ENCODE results near the gene NKX1-1.

The NKX1-1 gene

GRCh38 chr4:1383728-1384591 lies 22.3 kb downstream of the NKX1-1 start:
- no peak for TF ChIP-seq EZH2 (IDR thresholded peaks at IDR 0.05; ENCODE audit: borderline replicate concordance, low read depth, low read length, severe bottlenecking)
- TF ChIP-seq, protein P1, sequence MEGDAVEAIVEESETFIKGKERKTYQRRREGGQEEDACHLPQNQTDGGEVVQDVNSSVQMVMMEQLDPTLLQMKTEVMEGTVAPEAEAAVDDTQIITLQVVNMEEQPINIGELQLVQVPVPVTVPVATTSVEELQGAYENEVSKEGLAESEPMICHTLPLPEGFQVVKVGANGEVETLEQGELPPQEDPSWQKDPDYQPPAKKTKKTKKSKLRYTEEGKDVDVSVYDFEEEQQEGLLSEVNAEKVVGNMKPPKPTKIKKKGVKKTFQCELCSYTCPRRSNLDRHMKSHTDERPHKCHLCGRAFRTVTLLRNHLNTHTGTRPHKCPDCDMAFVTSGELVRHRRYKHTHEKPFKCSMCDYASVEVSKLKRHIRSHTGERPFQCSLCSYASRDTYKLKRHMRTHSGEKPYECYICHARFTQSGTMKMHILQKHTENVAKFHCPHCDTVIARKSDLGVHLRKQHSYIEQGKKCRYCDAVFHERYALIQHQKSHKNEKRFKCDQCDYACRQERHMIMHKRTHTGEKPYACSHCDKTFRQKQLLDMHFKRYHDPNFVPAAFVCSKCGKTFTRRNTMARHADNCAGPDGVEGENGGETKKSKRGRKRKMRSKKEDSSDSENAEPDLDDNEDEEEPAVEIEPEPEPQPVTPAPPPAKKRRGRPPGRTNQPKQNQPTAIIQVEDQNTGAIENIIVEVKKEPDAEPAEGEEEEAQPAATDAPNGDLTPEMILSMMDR (IDR thresholded peaks at IDR 0.05; ENCODE audit: borderline replicate concordance, extremely low read depth, low read length, poor library complexity, severe bottlenecking) = no peak
- Histone ChIP-seq H3K9ac (ENCODE audit: low read depth, low read length) (no peak overlapping the region), H3K36me3 (ENCODE audit: insufficient read depth, low read length) (peaks cover 15% of the 10 kb centered on the region; the same call in 1 of the 2 replicates), H4K20me1 (ENCODE audit: insufficient read depth, low read length) (no peaks in the 10 kb centered on the region), H3K79me2 (ENCODE audit: insufficient read depth, low read length) (no peaks in the 10 kb centered on the region), H3K4me2 (ENCODE audit: insufficient read depth, low read length) (no peak overlapping the region), H3K9me3 (ENCODE audit: insufficient read depth, low read length, severe bottlenecking) (peaks cover 5% of the 10 kb centered on the region), H3K27ac (ENCODE audit: low read length) (no peak overlapping the region), H3K4me1 (ENCODE audit: insufficient read depth, low read length) (no peaks in the 10 kb centered on the region), H3K4me3 (ENCODE audit: low read depth in 1 of 2, low read length in 2 of 2) (no peak overlapping the region), H3K27me3 (ENCODE audit: insufficient read depth, low read length, poor library complexity) (no peaks in the 10 kb centered on the region), H2AFZ (ENCODE audit: low read depth, low read length) (no peak overlapping the region)
- ATAC-seq (ENCODE audit: insufficient read depth, low read depth) = no peak
- DNase-seq = no peak

GRCh38 chr4:1382776-1383727 lies 23.2 kb downstream of the NKX1-1 start:
- Histone ChIP-seq H3K79me2 (ENCODE audit: insufficient read depth, low read length) (no peaks in the 10 kb centered on the region), H4K20me1 (ENCODE audit: insufficient read depth, low read length) (no peaks in the 10 kb centered on the region), H3K4me2 (ENCODE audit: insufficient read depth, low read length) (no peak overlapping the region), H2AFZ (ENCODE audit: low read depth, low read length) (no peak overlapping the region), H3K27me3 (ENCODE audit: insufficient read depth, low read length, poor library complexity) (no peaks in the 10 kb centered on the region), H3K9ac (ENCODE audit: low read depth, low read length) (no peak overlapping the region), H3K36me3 (ENCODE audit: insufficient read depth, low read length) (peaks cover 15% of the 10 kb centered on the region; the same call in 1 of the 2 replicates), H3K4me3 (ENCODE audit: low read depth in 1 of 2, low read length in 2 of 2) (no peak overlapping the region), H3K9me3 (ENCODE audit: insufficient read depth, low read length, severe bottlenecking) (no peaks in the 10 kb centered on the region), H3K4me1 (ENCODE audit: insufficient read depth, low read length) (no peaks in the 10 kb centered on the region), H3K27ac (ENCODE audit: low read length) (no peak overlapping the region)
- DNase-seq = no peak
- TF ChIP-seq EZH2 (IDR thresholded peaks at IDR 0.05; ENCODE audit: borderline replicate concordance, low read depth, low read length, severe bottlenecking) = no peak
- TF ChIP-seq, protein P1 (IDR thresholded peaks at IDR 0.05; ENCODE audit: borderline replicate concordance, extremely low read depth, low read length, poor library complexity, severe bottlenecking) = no peak
- ATAC-seq (ENCODE audit: insufficient read depth, low read depth) = no peak

GRCh38 chr4:1381944-1382541 lies 24.2 kb downstream of the NKX1-1 start:
- Histone ChIP-seq H3K27me3 (ENCODE audit: insufficient read depth, low read length, poor library complexity) (no peaks in the 10 kb centered on the region), H3K4me1 (ENCODE audit: insufficient read depth, low read length) (no peaks in the 10 kb centered on the region), H3K27ac (ENCODE audit: low read length) (no peak overlapping the region), H3K4me3 (ENCODE audit: low read depth in 1 of 2, low read length in 2 of 2) (no peak overlapping the region), H3K9me3 (ENCODE audit: insufficient read depth, low read length, severe bottlenecking) (no peaks in the 10 kb centered on the region), H3K36me3 (ENCODE audit: insufficient read depth, low read length) (peaks cover 13% of the 10 kb centered on the region; the same call in 1 of the 2 replicates), H3K79me2 (ENCODE audit: insufficient read depth, low read length) (no peaks in the 10 kb centered on the region), H2AFZ (ENCODE audit: low read depth, low read length) (no peak overlapping the region), H3K4me2 (ENCODE audit: insufficient read depth, low read length) (no peak overlapping the region), H4K20me1 (ENCODE audit: insufficient read depth, low read length) (no peaks in the 10 kb centered on the region), H3K9ac (ENCODE audit: low read depth, low read length) (no peak overlapping the region)
- DNase-seq (no peak), ATAC-seq (ENCODE audit: insufficient read depth, low read depth) (no peak)
- TF ChIP-seq, protein P1 (IDR thresholded peaks at IDR 0.05; ENCODE audit: borderline replicate concordance, extremely low read depth, low read length, poor library complexity, severe bottlenecking) = no peak
- no peak for TF ChIP-seq EZH2 (IDR thresholded peaks at IDR 0.05; ENCODE audit: borderline replicate concordance, low read depth, low read length, severe bottlenecking)
